HCT116 (cell line): ENCODE results near the gene COPE. TPM values are rescaled to one million over a fixed set of nuclear protein-coding genes. Genes with fewer than 3 reads are reported as not detected.

Experiments
- ATAC-seq: fragments of 200-7000 bp; cut with Tn5 transposase; 2 replicates; pipeline ENCODE4 v1.9.1; 2020; ENCODE audit warnings: mild to moderate bottlenecking, moderate library complexity
- BruUV-seq: library from RNA; stranded (reverse); fragments of 400-500 nt; replicated peaks from 2 replicates; lab custom pipeline; 2021; lab: Mats Ljungman, UMichigan
- CTCF ChIA-PET: fragments of 300-600 bp; sonication (Branson Sonifier 250); formaldehyde crosslinking; loops from one replicate; lab custom pipeline; 2021; ENCODE audit warnings: antibody characterized with exemption; lab: Charles Lee
- POLR2A ChIA-PET: fragments of 300-600, 350-600 bp; sonication (Branson Sonifier 250); formaldehyde crosslinking; loops from one replicate; lab custom pipeline; 2021; ENCODE audit warnings: antibody characterized with exemption; lab: Charles Lee
- RAD21 ChIA-PET, 2 experiments: fragments of 300-600 bp; sonication (Branson Sonifier 250); formaldehyde crosslinking; loops; one replicate each; lab custom pipeline; 2023; ENCODE audit warnings: low total read pairs in 2 of 2; ENCODE audit not compliant: uncharacterized antibody in 2 of 2, unreplicated experiment in 2 of 2, low non-redundant PET in 1 of 2; lab: Charles Lee
- DNase-seq: peaks from one replicate; pipeline ENCODE4 v3.0.0-alpha.2; 2010; ENCODE audit warnings: low read depth, low spot score
- H2AFZ ChIP-seq: fragments of 200-600 bp; shearing (Covaris generic), sonication (generic); 2 replicates; pipeline ENCODE4 v1.6.1; 2017; ENCODE audit warnings: low read depth, mixed run types, mixed read lengths, antibody characterized with exemption, low read length; ENCODE audit not compliant: poor library complexity, severe bottlenecking
- H3K27ac ChIP-seq: 2 replicates; pipeline ENCODE4 v1.5.1; 2012; ENCODE audit warnings: low read depth, low read length
- H3K27me3 ChIP-seq: fragments of 200-600 bp; sonication (generic); 2 replicates; pipeline ENCODE4 v1.6.1; 2016; ENCODE audit warnings: mixed run types, low read length, mixed read lengths; ENCODE audit not compliant: insufficient read depth
- H3K36me3 ChIP-seq, 2 experiments: fragments of 200-500 bp in 1 of 2; fragments of 200-600 bp in 1 of 2; sonication (Bioruptor generic) in 1 of 2; sonication (generic) in 1 of 2; 2 replicates each; pipeline versions ENCODE4 v1.5.1 to v1.6.1; 2014 to 2016; ENCODE audit warnings: low read length in 2 of 2, inconsistent platforms in 1 of 2, mixed read lengths in 1 of 2, mixed run types in 1 of 2; ENCODE audit not compliant: insufficient read depth in 2 of 2, control insufficient read depth in 1 of 2
- H3K4me1 ChIP-seq, 2 experiments: fragments of 200-600 bp in 1 of 2; sonication (generic) in 1 of 2; 2 replicates each; pipeline versions ENCODE4 v1.5.1 to v1.6.1; 2012 to 2017; ENCODE audit warnings: low read length in 2 of 2, inconsistent platforms in 1 of 2, mild to moderate bottlenecking in 1 of 2, mixed read lengths in 1 of 2, mixed run types in 1 of 2, moderate library complexity in 1 of 2; ENCODE audit not compliant: insufficient read depth in 2 of 2, control insufficient read depth in 1 of 2
- H3K4me2 ChIP-seq: fragments of 200-600 bp; sonication (generic); 2 replicates; pipeline ENCODE4 v1.6.1; 2017; ENCODE audit warnings: mixed run types, low read length, mixed read lengths
- H3K4me3 ChIP-seq, 2 experiments: fragments of 200-600 bp in 1 of 2; sonication (generic) in 1 of 2; replicated peaks in 1 of 2; 2 replicates each; pipeline ENCODE4 v1.5.1; 2011 to 2016; ENCODE audit warnings: low read length in 2 of 2, control low read depth in 1 of 2, low read depth in 1 of 2, mild to moderate bottlenecking in 1 of 2, mixed read lengths in 1 of 2, mixed run types in 1 of 2
- H3K79me2 ChIP-seq: fragments of 200-600 bp; sonication (generic); 2 replicates; pipeline ENCODE4 v1.6.1; 2017; ENCODE audit warnings: mild to moderate bottlenecking, mixed run types, low read length, moderate library complexity, mixed read lengths; ENCODE audit not compliant: insufficient read depth
- H3K9ac ChIP-seq: fragments of 200-600 bp; sonication (generic); 2 replicates; pipeline ENCODE4 v1.6.1; 2016; ENCODE audit warnings: low read length, mixed read lengths
- H3K9me2 ChIP-seq: fragments of 200-600 bp; sonication (generic), shearing (Covaris generic); 2 replicates; pipeline ENCODE4 v1.6.1; 2017; ENCODE audit warnings: mixed run types, mild to moderate bottlenecking, moderate library complexity; ENCODE audit not compliant: insufficient read depth
- H3K9me3 ChIP-seq, 2 experiments: fragments of 200-500 bp in 1 of 2; fragments of 200-600 bp in 1 of 2; sonication (Bioruptor generic) in 1 of 2; sonication (generic) in 1 of 2; 2 replicates each; pipeline ENCODE4 v1.6.1; 2014 to 2017; ENCODE audit warnings: low read length in 2 of 2, mixed read lengths in 2 of 2, inconsistent platforms in 1 of 2, low read depth in 1 of 2, mild to moderate bottlenecking in 1 of 2, mixed run types in 1 of 2, moderate library complexity in 1 of 2; ENCODE audit not compliant: control insufficient read depth in 1 of 2, insufficient read depth in 1 of 2
- H4K20me1 ChIP-seq: fragments of 200-600 bp; sonication (generic), shearing (Covaris generic); 2 replicates; pipeline ENCODE4 v1.6.1; 2017; ENCODE audit warnings: mixed run types, mild to moderate bottlenecking, moderate library complexity; ENCODE audit not compliant: insufficient read depth
- CBX3 ChIP-seq: IDR thresholded peaks from 2 replicates; pipeline ENCODE4 v1.6.1; 2012; ENCODE audit warnings: low read depth
- CEBPB ChIP-seq: IDR thresholded peaks from 2 replicates; pipeline ENCODE4 v1.6.1; 2012; ENCODE audit warnings: low read depth
- ELF1 ChIP-seq: IDR thresholded peaks from 2 replicates; pipeline ENCODE4 v1.6.1; 2012; ENCODE audit warnings: low read depth, borderline replicate concordance
- EZH2 ChIP-seq: fragments of 200-600 bp; sonication (generic); IDR thresholded peaks from 2 replicates; pipeline ENCODE4 v1.6.1; 2017; ENCODE audit warnings: antibody characterized with exemption, mixed run types
- EZH2phosphoT487 ChIP-seq: fragments of 200-600 bp; IDR thresholded peaks from 2 replicates; pipeline ENCODE4 v1.6.1; 2018; ENCODE audit warnings: antibody characterized with exemption, borderline replicate concordance
- FOSL1 ChIP-seq: IDR thresholded peaks from 2 replicates; pipeline ENCODE4 v1.6.1; 2012; ENCODE audit warnings: low read depth
- JUND ChIP-seq: IDR thresholded peaks from 2 replicates; pipeline ENCODE4 v1.6.1; 2012
- POLR2A ChIP-seq: IDR thresholded peaks from 2 replicates; pipeline ENCODE4 v1.7.0; 2011; ENCODE audit warnings: borderline replicate concordance; ENCODE audit not compliant: insufficient read depth, insufficient read length; ENCODE audit errors: extremely low read depth
- SIN3A ChIP-seq: IDR thresholded peaks from 2 replicates; pipeline ENCODE4 v1.6.1; 2012; ENCODE audit warnings: low read depth
- SP1 ChIP-seq: IDR thresholded peaks from 2 replicates; pipeline ENCODE4 v1.6.1; 2012; ENCODE audit warnings: low read depth
- SRF ChIP-seq: IDR thresholded peaks from 2 replicates; pipeline ENCODE4 v1.6.1; 2012; ENCODE audit warnings: low read depth
- YY1 ChIP-seq: IDR thresholded peaks from 2 replicates; pipeline ENCODE4 v1.6.1; 2011; ENCODE audit warnings: low read length, low read depth, moderate library complexity, mild to moderate bottlenecking; ENCODE audit not compliant: insufficient replicate concordance; ENCODE audit errors: extremely low read depth
- ZFX ChIP-seq: fragments of 450-650 bp; IDR thresholded peaks from 2 replicates; pipeline ENCODE4 v1.6.1; 2017
- intact Hi-C: fragments of 100-400 bp; cut with micrococcal nuclease; formaldehyde crosslinking; loops from 2 replicates; pipeline ENCODE4 v1.10.0; 2022
- total RNA-seq: library from RNA; stranded (reverse); gene quantifications from one replicate; pipeline ENCODE4 v1.2.1, GENCODE V29; 2021; ENCODE audit not compliant: unreplicated experiment
- TF ChIP-seq, protein P1 (sequence below): IDR thresholded peaks from 2 replicates; pipeline ENCODE4 v1.6.1; 2012; ENCODE audit warnings: low read depth
- TF ChIP-seq, protein P2 (sequence below): IDR thresholded peaks from 2 replicates; pipeline ENCODE4 v1.6.1; 2011; ENCODE audit warnings: mild to moderate bottlenecking, low read length, moderate library complexity; ENCODE audit not compliant: insufficient replicate concordance; ENCODE audit errors: extremely low read depth
- TF ChIP-seq, protein P3 (sequence below): IDR thresholded peaks from 2 replicates; pipeline ENCODE4 v1.6.1; 2012

COPE gene
- total RNA-seq, 1 experiment from 2014 or later: 263 TPM

DNA sequence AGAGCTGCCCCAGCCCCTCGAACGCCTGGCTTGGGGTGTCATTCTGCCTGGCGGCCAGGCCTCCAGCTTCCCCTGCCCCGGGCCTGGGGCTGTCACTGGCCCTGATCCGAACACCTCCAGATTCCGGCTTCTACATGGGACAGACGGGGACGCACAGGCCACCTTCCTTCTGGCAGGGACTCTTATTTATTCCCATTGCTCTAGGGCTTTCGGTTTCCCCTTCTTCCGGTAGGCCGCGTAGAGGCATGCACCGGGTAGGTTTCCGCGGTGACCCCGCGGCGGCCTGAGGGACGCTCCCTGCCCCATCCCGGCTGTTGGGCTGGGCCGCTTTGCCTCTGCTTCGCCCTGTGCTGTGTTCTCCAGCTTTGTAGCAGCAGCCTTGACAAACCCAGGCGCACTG lies 51.4 kb downstream of the COPE start:
- BruUV-seq: no TSS peak
- no peak overlapping the region for H3K4me3 ChIP-seq
- ChIA-PET RAD21 (no interaction called here), POLR2A (no interaction called here), CTCF (interaction anchor here (0.5 kb wide), 1 partner anchor 24 kb away, joined by 3 read pairs; no protein-coding TSS in a partner anchor)
- H3K79me2 ChIP-seq: no peaks in the 10 kb centered on the region; the same call in 1 of the 2 replicates
- H3K27ac ChIP-seq: peak overlapping the region; percentile 17; the same call in 1 of the 2 replicates
- H4K20me1 ChIP-seq: no peaks in the 10 kb centered on the region
- no peak overlapping the region for H3K9ac ChIP-seq
- 0 out of 4 replicates have a peak, but pooled peaks cover 0 to 2% of the 10 kb centered on the region in 2 experiments for H3K4me1 ChIP-seq
- no peak overlapping the region for H3K4me2 ChIP-seq
- TF ChIP-seq SIN3A (no peak), SP1 (no peak), FOSL1 (no peak), SRF (no peak), YY1 (no peak), CBX3 (no peak), ZFX (no peak), CEBPB (no peak), JUND (no peak), POLR2A (no peak)
- H2AFZ ChIP-seq: no peak overlapping the region
- intact Hi-C loops: no loop called here
- no peaks in the 10 kb centered on the region for H3K9me2 ChIP-seq
- no peak for DNase-seq
- H3K9me3 ChIP-seq: no peaks in the 10 kb centered on the region
- H3K36me3 ChIP-seq: peaks cover 23 to 42% of the 10 kb centered on the region in 2 experiments
- H3K27me3 ChIP-seq: no peaks in the 10 kb centered on the region
- ATAC-seq: no peak

DNA sequence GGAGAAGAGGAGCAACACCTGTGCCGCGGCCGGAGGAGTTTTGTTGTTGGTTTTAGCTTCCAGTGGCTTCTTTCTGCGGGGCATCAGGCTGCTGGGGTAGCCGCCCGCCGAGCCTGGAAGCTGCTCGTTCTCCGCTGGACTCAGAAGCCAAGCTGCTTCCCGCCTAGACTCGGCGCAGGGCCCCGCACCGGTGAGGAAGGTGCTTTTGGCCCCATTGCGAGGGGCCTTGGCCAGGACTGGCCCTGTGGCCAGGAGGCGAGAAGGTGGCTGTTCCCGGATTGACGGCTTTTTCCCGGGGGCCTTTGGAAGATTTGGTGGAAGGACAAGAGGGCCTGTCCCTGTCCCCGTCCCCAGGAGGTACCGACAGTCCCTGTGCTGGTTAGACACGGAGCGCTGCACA lies 52.0 kb downstream of the COPE start:
- TSS peak; percentile 39 for BruUV-seq
- DNase-seq (no peak), ATAC-seq (no peak)
- Histone ChIP-seq H3K9ac (no peak overlapping the region), H2AFZ (no peak overlapping the region), H3K79me2 (no peaks in the 10 kb centered on the region; the same call in 1 of the 2 replicates), H3K4me3 (no peak overlapping the region), H4K20me1 (no peaks in the 10 kb centered on the region), H3K9me2 (no peaks in the 10 kb centered on the region), H3K36me3 (peaks cover 25 to 47% of the 10 kb centered on the region in 2 experiments), H3K9me3 (no peaks in the 10 kb centered on the region), H3K27ac (peak overlapping the region; percentile 10; the same call in 1 of the 2 replicates), H3K27me3 (no peaks in the 10 kb centered on the region), H3K4me1 (0 out of 4 replicates have a peak, but pooled peaks cover 0 to 2% of the 10 kb centered on the region in 2 experiments), H3K4me2 (no peak overlapping the region)
- ChIA-PET RAD21 (no interaction called here), CTCF (no interaction called here), POLR2A (no interaction called here)
- intact Hi-C loops: no loop called here
- TF ChIP-seq JUND (no peak), CEBPB (no peak), EZH2phosphoT487 (no peak), POLR2A (no peak), ZFX (no peak), YY1 (no peak), EZH2 (no peak), SIN3A (no peak), FOSL1 (no peak), ELF1 (no peak)
- TF ChIP-seq, protein P1, sequence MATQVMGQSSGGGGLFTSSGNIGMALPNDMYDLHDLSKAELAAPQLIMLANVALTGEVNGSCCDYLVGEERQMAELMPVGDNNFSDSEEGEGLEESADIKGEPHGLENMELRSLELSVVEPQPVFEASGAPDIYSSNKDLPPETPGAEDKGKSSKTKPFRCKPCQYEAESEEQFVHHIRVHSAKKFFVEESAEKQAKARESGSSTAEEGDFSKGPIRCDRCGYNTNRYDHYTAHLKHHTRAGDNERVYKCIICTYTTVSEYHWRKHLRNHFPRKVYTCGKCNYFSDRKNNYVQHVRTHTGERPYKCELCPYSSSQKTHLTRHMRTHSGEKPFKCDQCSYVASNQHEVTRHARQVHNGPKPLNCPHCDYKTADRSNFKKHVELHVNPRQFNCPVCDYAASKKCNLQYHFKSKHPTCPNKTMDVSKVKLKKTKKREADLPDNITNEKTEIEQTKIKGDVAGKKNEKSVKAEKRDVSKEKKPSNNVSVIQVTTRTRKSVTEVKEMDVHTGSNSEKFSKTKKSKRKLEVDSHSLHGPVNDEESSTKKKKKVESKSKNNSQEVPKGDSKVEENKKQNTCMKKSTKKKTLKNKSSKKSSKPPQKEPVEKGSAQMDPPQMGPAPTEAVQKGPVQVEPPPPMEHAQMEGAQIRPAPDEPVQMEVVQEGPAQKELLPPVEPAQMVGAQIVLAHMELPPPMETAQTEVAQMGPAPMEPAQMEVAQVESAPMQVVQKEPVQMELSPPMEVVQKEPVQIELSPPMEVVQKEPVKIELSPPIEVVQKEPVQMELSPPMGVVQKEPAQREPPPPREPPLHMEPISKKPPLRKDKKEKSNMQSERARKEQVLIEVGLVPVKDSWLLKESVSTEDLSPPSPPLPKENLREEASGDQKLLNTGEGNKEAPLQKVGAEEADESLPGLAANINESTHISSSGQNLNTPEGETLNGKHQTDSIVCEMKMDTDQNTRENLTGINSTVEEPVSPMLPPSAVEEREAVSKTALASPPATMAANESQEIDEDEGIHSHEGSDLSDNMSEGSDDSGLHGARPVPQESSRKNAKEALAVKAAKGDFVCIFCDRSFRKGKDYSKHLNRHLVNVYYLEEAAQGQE: no peak
- TF ChIP-seq, protein P2, sequence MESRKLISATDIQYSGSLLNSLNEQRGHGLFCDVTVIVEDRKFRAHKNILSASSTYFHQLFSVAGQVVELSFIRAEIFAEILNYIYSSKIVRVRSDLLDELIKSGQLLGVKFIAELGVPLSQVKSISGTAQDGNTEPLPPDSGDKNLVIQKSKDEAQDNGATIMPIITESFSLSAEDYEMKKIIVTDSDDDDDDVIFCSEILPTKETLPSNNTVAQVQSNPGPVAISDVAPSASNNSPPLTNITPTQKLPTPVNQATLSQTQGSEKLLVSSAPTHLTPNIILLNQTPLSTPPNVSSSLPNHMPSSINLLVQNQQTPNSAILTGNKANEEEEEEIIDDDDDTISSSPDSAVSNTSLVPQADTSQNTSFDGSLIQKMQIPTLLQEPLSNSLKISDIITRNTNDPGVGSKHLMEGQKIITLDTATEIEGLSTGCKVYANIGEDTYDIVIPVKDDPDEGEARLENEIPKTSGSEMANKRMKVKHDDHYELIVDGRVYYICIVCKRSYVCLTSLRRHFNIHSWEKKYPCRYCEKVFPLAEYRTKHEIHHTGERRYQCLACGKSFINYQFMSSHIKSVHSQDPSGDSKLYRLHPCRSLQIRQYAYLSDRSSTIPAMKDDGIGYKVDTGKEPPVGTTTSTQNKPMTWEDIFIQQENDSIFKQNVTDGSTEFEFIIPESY: no peak
- TF ChIP-seq, protein P3, sequence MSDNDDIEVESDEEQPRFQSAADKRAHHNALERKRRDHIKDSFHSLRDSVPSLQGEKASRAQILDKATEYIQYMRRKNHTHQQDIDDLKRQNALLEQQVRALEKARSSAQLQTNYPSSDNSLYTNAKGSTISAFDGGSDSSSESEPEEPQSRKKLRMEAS: no peak
